Adrenal gland (tissue), 12 donors: ENCODE measurements around the gene PPP2CA. TPM values are rescaled to one million over a fixed set of nuclear protein-coding genes. Genes with fewer than 3 reads are reported as not detected.

Experiments used
- DNase-seq, 7 donors: peaks; one replicate each; pipeline ENCODE4 v3.0.0-alpha.2; 2019 to 2020
- H3K27ac ChIP-seq, 5 donors: fragments of 200-600 bp; sonication (generic) in 4 of 5; 1 replicate in 3 of 5; 2 replicates in 2 of 5; pipeline versions ENCODE4 v1.5.1 to v1.8.0; 2016 to 2020; ENCODE audit warnings: mild to moderate bottlenecking in 1 of 5
- H3K27me3 ChIP-seq: fragments of 200-600 bp; 2 replicates; pipeline ENCODE4 v1.8.0; 2021
- H3K36me3 ChIP-seq, 2 donors: fragments of 200-600 bp; replicated peaks in 1 of 2; 1 replicate in 1 of 2; 2 replicates in 1 of 2; pipeline versions ENCODE4 v1.5.1 to v1.8.0; 2018 to 2022
- H3K4me1 ChIP-seq, 2 donors: fragments of 200-600 bp; replicated peaks in 1 of 2; 1 replicate in 1 of 2; 2 replicates in 1 of 2; pipeline versions ENCODE4 v1.5.1 to v1.8.0; 2018 to 2021
- H3K4me3 ChIP-seq, 4 donors: fragments of 200-600 bp; sonication (generic) in 3 of 4; one replicate each; pipeline ENCODE4 v1.5.1; 2016 to 2018
- H3K9me3 ChIP-seq, 3 donors: fragments of 200-600 bp; sonication (generic) in 1 of 3; replicated peaks in 1 of 3; 1 replicate in 2 of 3; 2 replicates in 1 of 3; pipeline versions ENCODE4 v1.5.1 to v1.8.0; 2016 to 2021
- CTCF ChIP-seq, 6 experiments: fragments of 450-650 bp in 4 of 6; fragments of 200-600 bp in 2 of 6; sonication (generic) in 1 of 6; IDR thresholded peaks; 1 replicate in 5 of 6; 2 replicates in 1 of 6; pipeline versions ENCODE4 v1.5.1 to v1.8.0; 2016 to 2021; ENCODE audit warnings: antibody characterized with exemption in 6 of 6, mild to moderate bottlenecking in 2 of 6, moderate library complexity in 1 of 6
- POLR2A ChIP-seq, 2 donors: fragments of 450-650 bp; IDR thresholded peaks; one replicate each; pipeline ENCODE4 v1.6.1; 2017; ENCODE audit warnings: antibody characterized with exemption in 2 of 2, mild to moderate bottlenecking in 2 of 2, moderate library complexity in 1 of 2
- WGBS, 4 donors: extraction: QIAGEN DNeasy Blood & Tissue Kit in 2 of 4; methylation state at CpG; one replicate each; pipeline versions ENCODE4 v1.1.5 to v1.1.7; 2013 to 2017; 5-methylcytosine and 5-hydroxymethylcytosine counted together
- intact Hi-C, 2 donors: fragments of 100-400 bp; cut with DNase I; formaldehyde crosslinking; loops; one replicate each; pipeline versions ENCODE4 v1.14.1 to v1.15.0; 2022 to 2023
- polyA plus RNA-seq, 3 donors: library from polyadenylated mRNA; stranded (reverse); fragments of 200-250 nt in 2 of 3; fragments of 350-450 nt in 1 of 3; fragmentation: Illumina TruSeq in 1 of 3; extraction: RNeasy Lipid Tissue Mini Kit (QIAGEN cat#74804) in 1 of 3; gene quantifications; one replicate each; pipeline ENCODE4 v1.2.3, GENCODE V29; 2013 to 2014
- total RNA-seq, 9 donors: library from RNA; depleted of rRNA in 4 of 9; stranded (reverse); fragments of >200 nt in 4 of 9; fragments of 120-200 nt in 1 of 9; fragmentation: NEBNext Ultra II Directional in 1 of 9; extraction: Animal tissue kit (Norgen Biotek cat#: 25700) in 1 of 9; gene quantifications; one replicate each; pipeline versions ENCODE4 v1.1.0 to v1.2.4, GENCODE V29; 2013 to 2023
- donor health status: healthy with polysubstance abuse.
- donor health status: Bipolar disorder and iron deficiency.
- donor health status: DM: yes; HTN: yes; CAD: no.
- donor health status: DM: no; HTN: no; CAD: no.
- donor health status: DM: no; HTN: no; CAD: no.
- donor health status: DM: yes; HTN: yes; CAD: no.

PPP2CA gene
- total and polyA plus RNA-seq, 12 donors, result 26.9 to 246 (median 145) TPM

- intact Hi-C loops, result no loop called here
- Histone ChIP-seq H3K27me3 (no peaks in the 10 kb centered on the region), H3K9me3 (no peaks in the 10 kb centered on the region), H3K36me3 (no peaks in the 10 kb centered on the region), H3K4me3 (no peak overlapping the region), H3K4me1 (peaks cover 0 to 7% of the 10 kb centered on the region in 2 donors), H3K27ac (no peak overlapping the region)
- no peak for DNase-seq
- 78 to 83% (median 81%) methylated on average over 5 of the region's 5 CpGs for WGBS, 4 donors
- no peak for TF ChIP-seq POLR2A (IDR thresholded peaks at IDR 0.05)
- no peak for TF ChIP-seq CTCF (IDR thresholded peaks at IDR 0.05)
These were observed 16.3 kb upstream of the PPP2CA start for GRCh38 chr5:134242146-134242545.

GRCh38 chr5:134240421-134240962 is 14.6 kb upstream of the PPP2CA start:
- TF ChIP-seq CTCF (IDR thresholded peaks at IDR 0.05) (no peak), POLR2A (IDR thresholded peaks at IDR 0.05) (no peak)
- H3K36me3 ChIP-seq, result no peaks in the 10 kb centered on the region
- no peak overlapping the region for H3K4me3 ChIP-seq
- intact Hi-C loops, result no loop called here
- no peaks in the 10 kb centered on the region for H3K9me3 ChIP-seq
- peaks cover 0 to 7% of the 10 kb centered on the region in 2 donors for H3K4me1 ChIP-seq
- peak in 6 of 7 donors; percentile 23 to 70 (median 38) for DNase-seq
- H3K27ac ChIP-seq, result peak overlapping the region in 3 of 5 donors; percentile 3 to 35 (median 14)
- no peaks in the 10 kb centered on the region for H3K27me3 ChIP-seq
- 12 to 24% (median 17%) methylated on average over 7 of the region's 7 CpGs for WGBS, 4 donors

GRCh38 chr5:134236820-134237219 is 10.9 kb upstream of the PPP2CA start:
- Histone ChIP-seq H3K4me3 (no peak overlapping the region), H3K27ac (no peak overlapping the region), H3K4me1 (peaks cover 0 to 7% of the 10 kb centered on the region in 2 donors), H3K27me3 (no peaks in the 10 kb centered on the region), H3K9me3 (no peaks in the 10 kb centered on the region), H3K36me3 (no peaks in the 10 kb centered on the region)
- no peak for DNase-seq
- no peak for TF ChIP-seq POLR2A (IDR thresholded peaks at IDR 0.05)
- no peak for TF ChIP-seq CTCF (IDR thresholded peaks at IDR 0.05)
- intact Hi-C loops, result no loop called here
- WGBS, 4 donors, result 90 to 96% (median 93%) methylated on average over 5 to 6 of the region's 6 CpGs

- no peak overlapping the region for H3K27ac ChIP-seq
- no peaks in the 10 kb centered on the region for H3K36me3 ChIP-seq
- no peaks in the 10 kb centered on the region for H3K9me3 ChIP-seq
- TF ChIP-seq POLR2A (IDR thresholded peaks at IDR 0.05), result no peak
- TF ChIP-seq CTCF (IDR thresholded peaks at IDR 0.05), result no peak
- WGBS, 4 donors, result 35 to 67% (median 61%) methylated on average over 2 of the region's 2 CpGs
- no peak overlapping the region for H3K4me3 ChIP-seq
- H3K4me1 ChIP-seq, result peaks cover 0 to 7% of the 10 kb centered on the region in 2 donors
- intact Hi-C loops, result no loop called here
- H3K27me3 ChIP-seq, result no peaks in the 10 kb centered on the region
- DNase-seq, result no peak
These were observed 10.4 kb upstream of the PPP2CA start for GRCh38 chr5:134236318-134236717.
